ENCODE results near the gene RNF121. TPM values are rescaled to one million over a fixed set of nuclear protein-coding genes. Genes with fewer than 3 reads are reported as not detected.

The RNF121 gene
- polyA plus RNA-seq, 2 donors: 9.6 to 15.2 TPM

DNA sequence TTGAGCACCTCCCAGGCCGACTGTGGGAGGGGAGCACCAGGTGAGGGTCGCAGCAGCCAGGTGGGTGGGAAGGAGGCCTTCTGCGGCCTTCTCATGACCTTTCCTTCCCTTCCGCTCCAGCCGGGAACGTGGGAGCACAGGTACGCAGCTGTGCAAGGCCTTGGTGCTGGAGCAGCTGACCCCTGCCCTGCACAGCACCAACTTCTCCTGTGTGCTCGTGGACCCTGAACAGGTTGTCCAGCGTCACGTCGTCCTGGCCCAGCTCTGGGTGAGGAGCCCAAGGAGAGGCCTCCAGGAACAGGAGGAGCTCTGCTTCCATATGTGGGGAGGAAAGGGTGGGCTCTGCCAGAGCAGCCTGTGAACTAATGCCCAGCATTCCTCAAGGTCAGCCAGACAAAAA is 72.4 kb downstream of the RNF121 start:
- Histone ChIP-seq H3K4me1 (ENCODE audit: control insufficient read depth in 2 of 2, insufficient read depth in 2 of 2, low read length in 1 of 2) (peaks cover 8 to 14% of the 10 kb centered on the region in 2 donors), H3K9me3 (ENCODE audit: control insufficient read depth in 2 of 2, insufficient read depth in 1 of 2, low read depth in 1 of 2, low read length in 1 of 2) (no peaks in the 10 kb centered on the region), H3K4me3 (ENCODE audit: low read depth in 1 of 2, low read length in 2 of 2) (no peak overlapping the region), H3K36me3 (ENCODE audit: control insufficient read depth in 2 of 2, insufficient read depth in 2 of 2, low read length in 1 of 2) (peaks cover 32 to 46% of the 10 kb centered on the region in 2 donors), H3K27ac (ENCODE audit: low read depth in 2 of 2, low read length in 1 of 2) (peak overlapping the region in 1 of 2 donors; percentile 6), H3K27me3 (ENCODE audit: control insufficient read depth in 1 of 2, insufficient read depth in 2 of 2, low read length in 2 of 2) (no peaks in the 10 kb centered on the region)
- 80 to 83% methylated on average over 8 to 11 of the region's 11 CpGs for WGBS, 2 donors

DNA sequence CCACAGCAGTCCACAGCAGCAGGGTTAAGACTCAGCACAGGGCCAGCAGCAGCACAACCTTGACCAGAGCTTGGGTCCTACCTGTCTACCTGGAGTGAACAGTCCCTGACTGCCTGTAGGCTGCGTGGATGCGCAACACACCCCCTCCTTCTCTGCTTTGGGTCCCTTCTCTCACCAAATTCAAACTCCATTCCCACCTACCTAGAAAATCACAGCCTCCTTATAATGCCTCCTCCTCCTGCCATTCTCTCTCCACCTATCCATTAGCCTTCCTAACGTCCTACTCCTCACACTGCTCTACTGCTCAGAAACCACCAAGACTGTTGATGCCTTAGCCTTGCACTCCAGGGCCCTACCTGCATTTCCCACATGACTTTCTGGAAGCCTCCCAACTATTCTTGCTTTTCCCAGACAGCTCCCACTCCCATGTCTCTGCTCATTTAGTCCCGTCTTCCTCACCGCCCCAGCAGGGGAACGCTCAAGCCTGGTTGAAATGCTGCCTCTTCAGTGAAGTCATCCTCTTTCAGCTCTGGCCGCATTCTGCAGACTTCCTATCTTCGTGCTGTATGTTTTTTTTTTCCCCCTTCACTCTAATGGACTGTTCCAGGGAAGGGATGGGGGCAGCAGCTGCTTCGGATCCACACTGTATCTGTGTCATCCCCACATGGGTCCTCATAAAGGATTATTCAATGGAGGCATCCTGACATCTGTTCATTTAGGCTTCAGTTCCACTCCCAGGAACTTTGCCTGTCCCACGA is 73.2 kb downstream of the RNF121 start:
- WGBS, 2 donors: 58 to 63% methylated on average over 10 of the region's 10 CpGs
- Histone ChIP-seq H3K4me1 (ENCODE audit: control insufficient read depth in 2 of 2, insufficient read depth in 2 of 2, low read length in 1 of 2) (peaks cover 8 to 14% of the 10 kb centered on the region in 2 donors), H3K9me3 (ENCODE audit: control insufficient read depth in 2 of 2, insufficient read depth in 1 of 2, low read depth in 1 of 2, low read length in 1 of 2) (no peaks in the 10 kb centered on the region), H3K27ac (ENCODE audit: low read depth in 2 of 2, low read length in 1 of 2) (no peak overlapping the region), H3K27me3 (ENCODE audit: control insufficient read depth in 1 of 2, insufficient read depth in 2 of 2, low read length in 2 of 2) (no peaks in the 10 kb centered on the region), H3K4me3 (ENCODE audit: low read depth in 1 of 2, low read length in 2 of 2) (no peak overlapping the region), H3K36me3 (ENCODE audit: control insufficient read depth in 2 of 2, insufficient read depth in 2 of 2, low read length in 1 of 2) (peaks cover 38 to 51% of the 10 kb centered on the region in 2 donors)

DNA sequence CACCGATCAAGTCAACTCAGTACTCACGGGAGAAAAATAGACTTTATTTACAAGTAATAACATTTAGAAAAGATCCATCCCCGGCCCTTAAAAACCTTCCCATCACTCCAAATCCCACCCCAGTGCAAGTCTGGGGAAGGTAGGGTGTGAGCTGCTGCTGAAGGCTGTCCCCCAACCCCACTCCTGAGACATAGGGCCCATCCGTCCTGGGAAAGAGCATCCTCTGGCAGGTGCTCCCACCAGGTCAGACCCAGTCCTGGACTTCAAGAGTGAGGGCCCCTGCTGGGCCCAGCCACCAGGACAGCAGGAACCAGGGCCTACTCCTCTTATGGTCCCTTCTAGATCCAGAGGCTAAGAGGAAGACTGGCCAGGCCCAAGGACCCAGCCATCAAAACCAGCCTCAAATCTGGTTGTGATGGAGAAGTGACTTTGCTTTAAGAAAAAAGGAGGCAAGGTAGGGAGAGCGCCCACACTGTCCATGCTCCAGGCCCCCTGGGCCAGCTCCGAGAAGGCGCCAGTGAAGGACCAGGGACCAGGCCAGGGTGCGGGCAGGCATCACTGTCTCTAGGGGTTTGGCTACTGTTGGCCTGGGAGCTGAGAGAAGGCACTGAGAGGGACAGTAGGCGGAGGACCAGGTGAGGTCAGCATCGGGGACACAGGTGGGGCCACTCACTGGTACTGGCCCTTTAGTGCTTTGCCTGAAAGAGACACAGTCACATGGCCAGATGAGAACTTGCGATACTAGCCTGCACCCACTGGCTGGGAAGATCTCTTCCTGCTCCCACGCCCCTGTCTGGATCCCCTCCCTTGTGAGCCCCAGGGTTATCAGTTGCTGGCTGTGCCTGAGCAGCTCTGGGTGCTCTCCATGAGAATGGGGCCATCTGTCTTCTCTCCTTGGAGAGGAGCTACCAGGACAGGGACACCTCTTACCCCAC is 74.3 kb downstream of the RNF121 start:
- peaks cover 8 to 14% of the 10 kb centered on the region in 2 donors for H3K4me1 ChIP-seq (ENCODE audit: control insufficient read depth in 2 of 2, insufficient read depth in 2 of 2, low read length in 1 of 2)
- no peaks in the 10 kb centered on the region for H3K27me3 ChIP-seq (ENCODE audit: control insufficient read depth in 1 of 2, insufficient read depth in 2 of 2, low read length in 2 of 2)
- H3K27ac ChIP-seq (ENCODE audit: low read depth in 2 of 2, low read length in 1 of 2): no peak overlapping the region
- WGBS, 2 donors: 81 to 84% methylated on average over 12 of the region's 12 CpGs
- no peak overlapping the region for H3K4me3 ChIP-seq (ENCODE audit: low read depth in 1 of 2, low read length in 2 of 2)
- peaks cover 43 to 60% of the 10 kb centered on the region in 2 donors for H3K36me3 ChIP-seq (ENCODE audit: control insufficient read depth in 2 of 2, insufficient read depth in 2 of 2, low read length in 1 of 2)
- H3K9me3 ChIP-seq (ENCODE audit: control insufficient read depth in 2 of 2, insufficient read depth in 1 of 2, low read depth in 1 of 2, low read length in 1 of 2): no peaks in the 10 kb centered on the region

DNA sequence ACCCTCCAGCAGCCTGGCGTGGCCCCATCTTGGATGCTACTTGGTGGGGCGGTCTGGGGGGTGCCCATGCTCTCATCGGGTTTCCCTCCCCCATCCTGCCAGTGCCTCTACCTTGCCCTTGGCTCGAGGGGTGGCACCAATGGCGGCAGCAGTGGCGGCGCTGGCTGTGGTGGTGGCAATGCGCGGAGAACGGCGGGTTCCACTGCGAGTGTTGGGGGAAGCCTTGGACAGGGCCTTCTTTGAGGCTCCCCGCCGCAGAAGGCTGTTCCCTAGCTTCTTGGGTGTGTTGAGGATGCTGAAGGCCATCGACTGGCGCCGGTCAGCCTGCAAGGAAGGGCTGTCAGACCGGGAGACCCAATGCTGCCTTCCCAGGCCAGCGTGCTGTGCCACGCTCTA is 74.9 kb downstream of the RNF121 start:
- H3K4me1 ChIP-seq (ENCODE audit: control insufficient read depth in 2 of 2, insufficient read depth in 2 of 2, low read length in 1 of 2): peaks cover 8 to 14% of the 10 kb centered on the region in 2 donors
- H3K27me3 ChIP-seq (ENCODE audit: control insufficient read depth in 1 of 2, insufficient read depth in 2 of 2, low read length in 2 of 2): no peaks in the 10 kb centered on the region
- WGBS, 2 donors: 91% methylated on average over 20 of the region's 20 CpGs
- peaks cover 47 to 66% of the 10 kb centered on the region in 2 donors for H3K36me3 ChIP-seq (ENCODE audit: control insufficient read depth in 2 of 2, insufficient read depth in 2 of 2, low read length in 1 of 2)
- no peak overlapping the region for H3K27ac ChIP-seq (ENCODE audit: low read depth in 2 of 2, low read length in 1 of 2)
- no peaks in the 10 kb centered on the region for H3K9me3 ChIP-seq (ENCODE audit: control insufficient read depth in 2 of 2, insufficient read depth in 1 of 2, low read depth in 1 of 2, low read length in 1 of 2)
- no peak overlapping the region for H3K4me3 ChIP-seq (ENCODE audit: low read depth in 1 of 2, low read length in 2 of 2)

DNA sequence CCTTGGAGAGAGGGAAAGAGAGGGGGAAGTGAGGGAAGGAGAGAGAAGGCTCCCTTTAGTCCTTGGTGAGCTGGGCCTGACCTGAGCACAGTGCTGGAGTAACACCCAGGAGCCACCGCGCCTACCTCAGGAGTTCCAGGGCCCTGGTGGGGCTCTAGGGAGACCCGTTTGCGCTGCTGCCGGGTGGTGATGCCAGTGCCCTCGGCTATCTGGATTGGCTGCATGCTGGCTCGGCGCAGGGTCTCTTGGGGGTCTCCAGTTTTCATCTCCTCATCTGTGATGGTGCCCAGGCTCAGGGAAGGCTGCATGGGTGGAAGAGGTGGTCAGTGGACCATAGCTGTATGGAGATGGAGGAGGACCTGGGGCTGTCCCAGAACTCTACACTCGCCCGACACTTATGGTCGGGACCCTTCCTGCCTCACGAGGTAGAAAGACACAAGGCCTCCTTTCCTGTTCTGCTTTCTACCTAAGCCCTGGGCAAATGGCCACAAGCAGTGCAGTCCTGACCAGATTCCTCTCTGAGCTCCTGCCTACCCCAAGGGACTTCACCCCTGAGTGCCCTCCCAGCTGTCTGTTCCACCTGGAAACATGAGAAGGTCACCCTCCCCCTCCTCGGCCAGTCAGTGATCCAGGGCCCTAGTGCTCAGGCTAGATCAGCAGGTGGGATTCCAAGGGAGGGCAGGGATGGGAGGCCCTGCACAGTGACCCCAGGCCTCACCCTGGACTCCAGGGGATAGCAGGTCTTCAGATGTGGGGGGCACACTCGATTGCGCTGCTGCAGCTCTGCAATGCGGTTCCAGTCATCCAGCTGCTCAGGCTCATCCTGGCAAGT is 75.9 kb downstream of the RNF121 start:
- peaks cover 52 to 75% of the 10 kb centered on the region in 2 donors for H3K36me3 ChIP-seq (ENCODE audit: control insufficient read depth in 2 of 2, insufficient read depth in 2 of 2, low read length in 1 of 2)
- no peaks in the 10 kb centered on the region for H3K9me3 ChIP-seq (ENCODE audit: control insufficient read depth in 2 of 2, insufficient read depth in 1 of 2, low read depth in 1 of 2, low read length in 1 of 2)
- peaks cover 7 to 11% of the 10 kb centered on the region in 2 donors for H3K4me1 ChIP-seq (ENCODE audit: control insufficient read depth in 2 of 2, insufficient read depth in 2 of 2, low read length in 1 of 2)
- no peaks in the 10 kb centered on the region for H3K27me3 ChIP-seq (ENCODE audit: control insufficient read depth in 1 of 2, insufficient read depth in 2 of 2, low read length in 2 of 2)
- H3K4me3 ChIP-seq (ENCODE audit: low read depth in 1 of 2, low read length in 2 of 2): no peak overlapping the region
- WGBS, 2 donors: 85 to 86% methylated on average over 16 of the region's 16 CpGs
- peak overlapping the region in 1 of 2 donors; percentile 13 for H3K27ac ChIP-seq (ENCODE audit: low read depth in 2 of 2, low read length in 1 of 2)

DNA sequence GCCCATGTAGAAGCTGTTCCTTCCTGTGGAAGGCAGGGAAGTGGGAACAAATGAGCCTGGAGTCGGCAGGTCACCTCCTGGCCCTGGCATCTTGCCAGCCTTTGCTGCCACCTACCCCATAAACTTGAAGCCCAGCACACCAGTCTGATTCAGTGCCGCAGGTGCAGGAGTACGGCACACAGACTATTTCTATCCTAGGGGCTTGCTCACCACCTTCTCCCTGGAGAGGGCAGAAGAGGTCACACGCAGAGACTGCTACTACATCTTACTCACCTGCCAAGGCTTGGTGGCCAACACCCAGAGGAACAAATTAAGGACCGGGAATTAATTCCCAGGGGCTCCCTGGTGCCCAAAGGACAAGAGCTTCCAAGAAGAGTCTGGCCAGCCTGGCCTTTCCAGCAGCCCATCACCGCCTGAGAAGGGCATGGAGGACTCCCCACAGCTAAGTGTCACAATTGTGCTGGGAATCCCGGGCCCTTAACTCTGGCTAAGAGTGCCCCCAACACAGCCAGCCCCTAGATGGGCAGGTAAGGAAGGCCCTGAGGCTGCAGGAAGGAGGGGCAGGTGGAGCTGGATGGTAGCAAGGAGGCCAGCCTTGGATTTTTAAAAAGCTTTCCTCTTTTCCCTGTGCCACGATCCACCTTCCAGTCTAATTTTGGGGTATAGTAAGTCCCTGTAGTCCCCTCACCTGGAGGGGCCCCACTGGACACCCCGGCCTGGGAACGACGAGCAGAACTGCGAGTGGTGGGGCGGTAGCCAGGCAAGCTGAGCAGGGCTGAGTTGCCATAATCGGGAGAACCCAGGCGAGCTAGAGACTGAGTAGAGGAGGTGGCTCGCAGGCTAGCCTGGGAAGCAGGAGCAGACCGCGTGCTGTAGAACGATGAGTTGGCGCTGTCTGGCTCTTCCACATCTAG is 76.8 kb downstream of the RNF121 start:
- no peaks in the 10 kb centered on the region for H3K27me3 ChIP-seq (ENCODE audit: control insufficient read depth in 1 of 2, insufficient read depth in 2 of 2, low read length in 2 of 2)
- WGBS, 2 donors: 82% methylated on average over 20 of the region's 20 CpGs
- no peak overlapping the region for H3K4me3 ChIP-seq (ENCODE audit: low read depth in 1 of 2, low read length in 2 of 2)
- peak overlapping the region in 1 of 2 donors; percentile 13 for H3K27ac ChIP-seq (ENCODE audit: low read depth in 2 of 2, low read length in 1 of 2)
- H3K36me3 ChIP-seq (ENCODE audit: control insufficient read depth in 2 of 2, insufficient read depth in 2 of 2, low read length in 1 of 2): peaks cover 55 to 84% of the 10 kb centered on the region in 2 donors
- peaks cover 3 to 4% of the 10 kb centered on the region in 2 donors for H3K4me1 ChIP-seq (ENCODE audit: control insufficient read depth in 2 of 2, insufficient read depth in 2 of 2, low read length in 1 of 2)
- H3K9me3 ChIP-seq (ENCODE audit: control insufficient read depth in 2 of 2, insufficient read depth in 1 of 2, low read depth in 1 of 2, low read length in 1 of 2): no peaks in the 10 kb centered on the region

DNA sequence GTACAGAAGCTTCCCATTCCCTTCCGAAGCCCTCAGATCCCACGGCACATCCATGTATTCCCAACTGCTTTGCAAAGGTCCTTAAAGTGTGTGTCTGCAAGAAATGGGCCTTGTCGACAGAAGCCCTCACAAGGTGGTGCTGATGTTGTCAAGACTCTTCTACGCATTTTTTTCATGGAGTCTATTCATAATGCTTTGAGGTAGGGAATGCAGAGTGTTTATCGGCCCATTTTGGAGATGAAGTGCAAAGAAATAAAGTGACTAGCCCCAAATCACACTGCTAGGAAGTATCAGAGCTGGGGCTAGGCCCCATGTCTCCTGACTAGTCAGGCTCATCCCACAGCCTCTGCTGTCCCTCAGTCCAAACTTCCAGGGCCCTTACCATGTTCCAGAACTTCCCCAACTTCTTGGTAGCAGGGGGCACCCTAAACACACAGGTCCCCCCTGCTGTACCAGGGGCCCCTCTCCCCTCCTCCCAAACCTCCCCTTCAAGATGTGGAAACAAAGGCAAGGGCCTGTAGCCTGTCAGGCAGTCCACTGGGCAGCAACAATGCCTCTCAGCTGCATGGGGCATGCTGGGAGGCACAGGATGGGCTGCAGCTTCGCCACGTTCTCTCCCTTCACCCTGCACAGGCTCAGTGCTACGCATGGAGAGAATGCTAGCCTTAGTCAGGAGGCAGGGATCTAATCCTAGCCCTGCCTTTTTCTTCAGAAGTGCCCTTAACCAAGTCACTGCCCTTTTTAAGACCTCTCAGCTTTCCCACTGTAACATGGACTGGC is 77.7 kb downstream of the RNF121 start:
- peaks cover 62 to 87% of the 10 kb centered on the region in 2 donors for H3K36me3 ChIP-seq (ENCODE audit: control insufficient read depth in 2 of 2, insufficient read depth in 2 of 2, low read length in 1 of 2)
- H3K27ac ChIP-seq (ENCODE audit: low read depth in 2 of 2, low read length in 1 of 2): no peak overlapping the region
- H3K4me3 ChIP-seq (ENCODE audit: low read depth in 1 of 2, low read length in 2 of 2): no peak overlapping the region
- H3K27me3 ChIP-seq (ENCODE audit: control insufficient read depth in 1 of 2, insufficient read depth in 2 of 2, low read length in 2 of 2): no peaks in the 10 kb centered on the region
- no peaks in the 10 kb centered on the region for H3K4me1 ChIP-seq (ENCODE audit: control insufficient read depth in 2 of 2, insufficient read depth in 2 of 2, low read length in 1 of 2)
- H3K9me3 ChIP-seq (ENCODE audit: control insufficient read depth in 2 of 2, insufficient read depth in 1 of 2, low read depth in 1 of 2, low read length in 1 of 2): no peaks in the 10 kb centered on the region
- 84 to 90% methylated on average over 8 of the region's 8 CpGs for WGBS, 2 donors

DNA sequence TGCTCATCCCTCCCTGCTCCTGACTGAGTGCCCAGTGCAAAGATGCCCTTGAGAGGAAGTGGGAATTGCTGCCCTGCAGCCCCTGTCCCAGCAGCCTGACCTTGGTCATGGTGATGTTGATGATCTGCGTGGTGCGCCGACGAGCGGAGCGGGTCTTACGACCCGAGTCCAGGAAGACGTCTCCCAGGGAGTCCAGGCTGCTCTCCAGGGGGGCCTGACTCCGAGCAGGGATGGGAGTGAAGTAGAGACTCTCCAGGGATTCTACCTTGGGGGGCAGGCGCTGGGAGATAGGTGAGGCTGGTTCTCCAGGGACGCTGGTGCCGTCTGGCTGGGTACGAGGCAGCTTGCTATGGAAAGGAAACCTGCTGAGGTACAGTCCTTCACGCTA is 78.2 kb downstream of the RNF121 start:
- Histone ChIP-seq H3K36me3 (ENCODE audit: control insufficient read depth in 2 of 2, insufficient read depth in 2 of 2, low read length in 1 of 2) (peaks cover 63 to 89% of the 10 kb centered on the region in 2 donors), H3K27ac (ENCODE audit: low read depth in 2 of 2, low read length in 1 of 2) (no peak overlapping the region), H3K4me1 (ENCODE audit: control insufficient read depth in 2 of 2, insufficient read depth in 2 of 2, low read length in 1 of 2) (no peaks in the 10 kb centered on the region), H3K9me3 (ENCODE audit: control insufficient read depth in 2 of 2, insufficient read depth in 1 of 2, low read depth in 1 of 2, low read length in 1 of 2) (no peaks in the 10 kb centered on the region), H3K4me3 (ENCODE audit: low read depth in 1 of 2, low read length in 2 of 2) (no peak overlapping the region), H3K27me3 (ENCODE audit: control insufficient read depth in 1 of 2, insufficient read depth in 2 of 2, low read length in 2 of 2) (no peaks in the 10 kb centered on the region)
- WGBS, 2 donors: 87 to 90% methylated on average over 15 of the region's 15 CpGs

Data from esophagus (tissue), 2 donors.